Jurkat, Clone E6-1 (cell line): ENCODE measurements around the gene C2CD4A. TPM values are rescaled to one million over a fixed set of nuclear protein-coding genes. Genes with fewer than 3 reads are reported as not detected.
"Not testable (repeated sequence)": the region's sequence is repeated elsewhere in the genome, so short reads cannot be mapped to it uniquely, and the experiment has no call there.

Experiments
- DNase-seq: peaks from one replicate; pipeline ENCODE4 v3.0.0-alpha.2; 2011; ENCODE audit warnings: low read depth, low spot score
- H3K4me3 ChIP-seq: 2 replicates; pipeline ENCODE4 v1.5.1; 2011; ENCODE audit warnings: mild to moderate bottlenecking, low read length, control low read depth, moderate library complexity
- polyA plus RNA-seq: library from polyadenylated mRNA; unstranded; fragments of >200 nt; gene quantifications from one replicate; pipeline ENCODE4 v1.2.1, GENCODE V29; 2012; ENCODE audit warnings: missing spikeins; ENCODE audit not compliant: insufficient read length, insufficient read depth

Gene C2CD4A
- not detected for polyA plus RNA-seq

GRCh38 chr15:62066663-62067447 lies at the start of gene C2CD4A:
Gene C2CD4A (plus strand): TSS chr15:62066977. CDS start chr15:62067614, 637 bp downstream.
- peak; percentile 39 for DNase-seq
- peak within 1 kb of the TSS; percentile 26 for H3K4me3 ChIP-seq

GRCh38 chr15:62020576-62021160 lies 46.1 kb upstream of the C2CD4A start:
- no peak for DNase-seq
- no peak overlapping the region for H3K4me3 ChIP-seq

- DNase-seq: peak; percentile 18
Measured at GRCh38 chr15:62021991-62022600, 44.7 kb upstream of the C2CD4A start.

GRCh38 chr15:62026487-62027262 lies 40.1 kb upstream of the C2CD4A start:
- DNase-seq: no peak
- no peak overlapping the region for H3K4me3 ChIP-seq

More at GRCh38 chr15:62021991-62022600, 44.7 kb upstream of the C2CD4A start:
- no peak overlapping the region for H3K4me3 ChIP-seq

GRCh38 chr15:62027263-62027565 lies 39.6 kb upstream of the C2CD4A start:
- H3K4me3 ChIP-seq: no peak overlapping the region
- no peak for DNase-seq

- DNase-seq: no peak
- H3K4me3 ChIP-seq: no peak overlapping the region
Measured at GRCh38 chr15:62027916-62028315, 38.9 kb upstream of the C2CD4A start.

- DNase-seq: no peak
- no peak overlapping the region for H3K4me3 ChIP-seq
Measured at GRCh38 chr15:62035256-62035924, 31.4 kb upstream of the C2CD4A start.

GRCh38 chr15:62046078-62046743 lies 20.6 kb upstream of the C2CD4A start:
- DNase-seq: no peak
- no peak overlapping the region for H3K4me3 ChIP-seq

GRCh38 chr15:62047282-62047827 lies 19.4 kb upstream of the C2CD4A start:
- no peak for DNase-seq
- H3K4me3 ChIP-seq: no peak overlapping the region

GRCh38 chr15:62048254-62048653 lies 18.5 kb upstream of the C2CD4A start:
- not testable (repeated sequence) for H3K4me3 ChIP-seq, DNase-seq

- no peak for DNase-seq
- H3K4me3 ChIP-seq: no peak overlapping the region
Measured at GRCh38 chr15:62050115-62050514, 16.7 kb upstream of the C2CD4A start.

- no peak overlapping the region for H3K4me3 ChIP-seq
- DNase-seq: no peak
Measured at GRCh38 chr15:62051166-62051565, 15.6 kb upstream of the C2CD4A start.

- no peak overlapping the region for H3K4me3 ChIP-seq
- no peak for DNase-seq
Measured at GRCh38 chr15:62052713-62053112, 14.1 kb upstream of the C2CD4A start.

GRCh38 chr15:62053439-62054085 lies 13.2 kb upstream of the C2CD4A start:
- H3K4me3 ChIP-seq: no peak overlapping the region
- no peak for DNase-seq

- no peak overlapping the region for H3K4me3 ChIP-seq
- no peak for DNase-seq
Measured at GRCh38 chr15:62054979-62055378, 11.8 kb upstream of the C2CD4A start.

- DNase-seq: no peak
- peak overlapping the region; percentile 91 for H3K4me3 ChIP-seq
Measured at GRCh38 chr15:62057341-62057980, 9.3 kb upstream of the C2CD4A start.

GRCh38 chr15:62058327-62059028 lies 8.3 kb upstream of the C2CD4A start:
- DNase-seq: peak; percentile 39
- peak overlapping the region; percentile 91 for H3K4me3 ChIP-seq
